ENCODE results near the gene PPP3R2.
"Not testable (repeated sequence)": the region's sequence is repeated elsewhere in the genome, so short reads cannot be mapped to it uniquely, and the experiment has no call there.

The PPP3R2 gene

GRCh38 chr9:101587332-101588043 lies 7.3 kb downstream of the PPP3R2 start:
- ATAC-seq (no peak), DNase-seq (no peak)

- peak; percentile 84 for ATAC-seq
- DNase-seq, result no peak
Measured at GRCh38 chr9:101586651-101587050, 8.1 kb downstream of the PPP3R2 start.

- ATAC-seq (no peak), DNase-seq (no peak)
Measured at GRCh38 chr9:101585740-101586139, 9.0 kb downstream of the PPP3R2 start.

- no peak for ATAC-seq
Measured at GRCh38 chr9:101582553-101582952, 12.2 kb downstream of the PPP3R2 start.

GRCh38 chr9:101579711-101580545 lies 14.8 kb downstream of the PPP3R2 start:
- DNase-seq (no peak), ATAC-seq (no peak)

More at GRCh38 chr9:101582553-101582952, 12.2 kb downstream of the PPP3R2 start:
- DNase-seq, result no peak

- ATAC-seq (peak; percentile 23), DNase-seq (no peak)
Measured at GRCh38 chr9:101578378-101578777, 16.4 kb downstream of the PPP3R2 start.

GRCh38 chr9:101574731-101575333 lies 19.9 kb downstream of the PPP3R2 start:
- DNase-seq, result no peak
- ATAC-seq, result no peak

- ATAC-seq, result peak; percentile 28
- DNase-seq, result no peak
Measured at GRCh38 chr9:101572316-101572715, 22.5 kb downstream of the PPP3R2 start.

- ATAC-seq (no peak), DNase-seq (no peak)
Measured at GRCh38 chr9:101571114-101571513, 23.7 kb downstream of the PPP3R2 start.

- no peak for ATAC-seq
Measured at GRCh38 chr9:101569741-101570501, 24.8 kb downstream of the PPP3R2 start.

GRCh38 chr9:101567725-101568350 lies 26.9 kb downstream of the PPP3R2 start:
- ATAC-seq (no peak), DNase-seq (no peak)

More at GRCh38 chr9:101569741-101570501, 24.8 kb downstream of the PPP3R2 start:
- no peak for DNase-seq

- DNase-seq (peak; percentile 28), ATAC-seq (peak; percentile 38)
Measured at GRCh38 chr9:101566904-101567724, 27.7 kb downstream of the PPP3R2 start.

GRCh38 chr9:101564252-101564651 lies 30.5 kb downstream of the PPP3R2 start:
- ATAC-seq, result no peak

GRCh38 chr9:101562966-101563365 lies 31.8 kb downstream of the PPP3R2 start:
- ATAC-seq (no peak), DNase-seq (no peak)

More at GRCh38 chr9:101564252-101564651, 30.5 kb downstream of the PPP3R2 start:
- no peak for DNase-seq

GRCh38 chr9:101561740-101562139 lies 33.0 kb downstream of the PPP3R2 start:
- no peak for DNase-seq
- ATAC-seq, result no peak

GRCh38 chr9:101549472-101550098 lies 45.2 kb downstream of the PPP3R2 start:
- not testable (repeated sequence) for DNase-seq, ATAC-seq

- DNase-seq (no peak), ATAC-seq (no peak)
Measured at GRCh38 chr9:101543098-101543735, 51.6 kb downstream of the PPP3R2 start.

All from stimulated activated naive CD8-positive, alpha-beta T cell treated with anti-CD3 and anti-CD28 coated beads, Interleukin-15, Interleukin-2, amounts not matched to agents 100 U/mL and 50 U/mL, for 24 hours (primary cell).